Germinal center (tissue), 1 donor: ENCODE results near the gene CTXND2.
"Not testable (repeated sequence)": the region's sequence is repeated elsewhere in the genome, so short reads cannot be mapped to it uniquely, and the experiment has no call there.

Experiments
- DNase-seq: peaks from one replicate; pipeline ENCODE4 v3.0.0; 2012; ENCODE audit warnings: mixed read lengths, low spot score

The CTXND2 gene

DNA sequence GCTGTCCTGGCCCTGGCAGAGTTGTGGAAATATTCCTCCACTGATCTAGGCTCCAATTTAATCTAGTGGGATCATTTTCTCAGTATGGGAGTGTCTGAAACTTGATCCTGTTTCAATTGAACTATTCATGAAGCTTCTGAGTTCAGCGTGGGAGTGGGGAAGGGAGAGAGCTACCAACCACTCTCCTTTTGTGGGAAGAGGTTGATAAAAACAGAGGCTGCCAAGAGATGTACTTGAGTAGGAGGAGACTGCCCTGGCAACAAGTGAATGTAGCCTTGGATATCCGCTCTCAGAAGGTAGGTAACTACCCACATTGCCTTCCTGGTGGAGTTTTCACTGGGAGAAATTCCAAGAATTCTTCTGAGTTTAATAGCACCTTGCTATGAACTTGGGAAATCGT is at the start of gene CTXND2:
TSS of gene CTXND2 (plus strand) at position 119 of the 400 bp plus-strand sequence. CDS start 25,179 bp downstream, outside the sequence.
- no peak for DNase-seq

DNA sequence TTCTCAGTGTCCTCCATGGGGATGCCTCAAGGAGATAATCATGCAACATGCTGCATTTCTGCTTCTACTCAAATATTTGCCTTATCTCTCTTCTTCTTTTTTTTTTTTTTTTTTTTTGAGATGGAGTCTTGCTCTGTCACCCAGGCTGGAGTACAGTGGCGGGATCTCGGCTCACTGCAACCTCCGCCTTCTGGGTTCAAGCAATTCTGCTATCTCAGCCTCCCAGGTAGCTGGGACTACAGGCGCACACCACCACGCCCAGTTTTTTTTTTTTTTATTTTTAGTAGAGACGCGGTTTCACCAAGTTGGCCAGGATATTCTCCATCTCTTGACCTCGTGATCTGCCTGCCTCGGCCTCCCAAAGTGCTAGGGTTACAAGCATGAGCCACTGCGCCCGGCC is 46.1 kb upstream of the CTXND2 start:
- not testable (repeated sequence) for DNase-seq

DNA sequence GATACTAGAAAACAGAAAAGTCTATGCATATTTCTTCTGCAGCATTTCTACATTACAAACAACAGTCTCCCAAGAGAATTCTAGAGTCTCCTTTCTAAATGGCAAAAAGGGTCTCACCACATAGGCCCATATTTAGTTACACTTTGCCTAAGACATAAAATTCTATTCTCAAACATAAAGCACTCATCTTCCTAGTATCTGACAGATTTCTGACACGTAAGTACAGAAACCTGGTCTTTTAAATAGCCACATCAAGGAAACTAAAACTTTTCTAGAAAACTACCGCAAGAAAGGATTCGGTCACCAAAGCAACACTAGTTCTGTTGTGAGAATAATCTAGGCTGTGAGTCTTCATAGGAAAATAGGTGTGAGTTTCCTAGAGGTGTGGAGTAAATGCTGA is 45.3 kb upstream of the CTXND2 start:
- DNase-seq: no peak

DNA sequence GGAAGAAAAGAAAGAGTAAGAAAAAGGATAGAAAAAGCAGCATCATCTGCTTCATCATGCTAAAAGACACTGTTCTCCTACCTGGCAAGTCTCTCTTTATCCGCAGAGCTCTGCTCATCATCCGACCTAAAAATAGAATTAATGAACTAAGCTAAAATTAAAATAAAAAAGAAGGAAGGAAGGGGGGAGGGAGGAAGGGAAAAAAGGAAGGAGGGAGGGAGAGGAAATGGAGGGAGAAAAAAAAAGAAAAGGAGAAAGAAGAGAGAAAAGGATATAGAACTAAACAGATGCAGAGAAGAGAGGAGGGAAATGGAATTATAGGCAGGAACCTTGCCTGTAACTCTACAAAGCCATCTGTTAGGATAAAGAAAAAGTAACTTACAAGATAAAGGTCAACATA is 44.6 kb upstream of the CTXND2 start:
- DNase-seq: no peak

- DNase-seq: no peak
These were observed 44.0 kb upstream of the CTXND2 start for GRCh38 chr1:150842964-150843363.

GRCh38 chr1:150843474-150843873 is 43.5 kb upstream of the CTXND2 start:
- no peak for DNase-seq

- no peak for DNase-seq
These were observed 40.3 kb upstream of the CTXND2 start for GRCh38 chr1:150846473-150847146.

- not testable (repeated sequence) for DNase-seq
These were observed 36.1 kb upstream of the CTXND2 start for GRCh38 chr1:150850801-150851362.

- peak; percentile 19 for DNase-seq
These were observed 34.2 kb upstream of the CTXND2 start for GRCh38 chr1:150852734-150853133.

- DNase-seq: no peak
These were observed 23.2 kb upstream of the CTXND2 start for GRCh38 chr1:150863724-150864123.

DNA sequence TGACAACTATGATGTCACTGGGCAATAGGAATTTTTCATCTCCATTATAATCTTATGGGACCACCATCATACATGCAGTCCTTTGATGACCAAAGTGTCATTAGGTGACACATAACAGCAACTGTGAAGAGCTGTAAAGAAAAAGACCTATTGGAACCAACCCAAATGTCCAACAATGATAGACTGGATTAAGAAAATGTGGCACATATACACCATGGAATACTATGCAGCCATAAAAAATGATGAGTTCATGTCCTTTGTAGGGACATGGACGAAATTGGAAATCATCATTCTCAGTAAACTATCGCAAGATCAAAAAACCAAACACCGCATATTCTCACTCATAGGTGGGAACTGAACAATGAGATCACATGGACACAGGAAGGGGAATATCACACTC is 22.7 kb upstream of the CTXND2 start:
- DNase-seq: not testable (repeated sequence)

DNA sequence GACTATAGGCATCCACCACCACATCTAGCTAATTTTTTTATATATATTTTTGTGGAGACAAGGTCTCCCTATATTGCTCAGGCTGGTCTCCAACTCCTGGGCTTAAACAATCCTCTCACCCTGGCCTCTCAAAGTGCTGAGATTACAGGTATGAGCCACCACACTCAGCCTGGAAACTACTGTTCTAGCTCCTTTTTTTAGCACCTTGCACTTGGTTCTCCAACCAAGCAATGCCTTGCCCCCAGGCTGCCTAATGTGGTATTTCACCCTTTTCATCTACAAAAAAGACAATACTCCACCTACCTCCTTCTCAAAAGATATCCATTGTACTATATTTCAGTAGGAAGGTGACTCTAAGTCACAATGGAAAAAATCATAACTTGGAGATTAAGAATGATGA is 17.3 kb upstream of the CTXND2 start:
- DNase-seq: no peak

- no peak for DNase-seq
These were observed 14.4 kb upstream of the CTXND2 start for GRCh38 chr1:150872572-150872971.

- no peak for DNase-seq
These were observed 13.4 kb upstream of the CTXND2 start for GRCh38 chr1:150873521-150873920.

DNA sequence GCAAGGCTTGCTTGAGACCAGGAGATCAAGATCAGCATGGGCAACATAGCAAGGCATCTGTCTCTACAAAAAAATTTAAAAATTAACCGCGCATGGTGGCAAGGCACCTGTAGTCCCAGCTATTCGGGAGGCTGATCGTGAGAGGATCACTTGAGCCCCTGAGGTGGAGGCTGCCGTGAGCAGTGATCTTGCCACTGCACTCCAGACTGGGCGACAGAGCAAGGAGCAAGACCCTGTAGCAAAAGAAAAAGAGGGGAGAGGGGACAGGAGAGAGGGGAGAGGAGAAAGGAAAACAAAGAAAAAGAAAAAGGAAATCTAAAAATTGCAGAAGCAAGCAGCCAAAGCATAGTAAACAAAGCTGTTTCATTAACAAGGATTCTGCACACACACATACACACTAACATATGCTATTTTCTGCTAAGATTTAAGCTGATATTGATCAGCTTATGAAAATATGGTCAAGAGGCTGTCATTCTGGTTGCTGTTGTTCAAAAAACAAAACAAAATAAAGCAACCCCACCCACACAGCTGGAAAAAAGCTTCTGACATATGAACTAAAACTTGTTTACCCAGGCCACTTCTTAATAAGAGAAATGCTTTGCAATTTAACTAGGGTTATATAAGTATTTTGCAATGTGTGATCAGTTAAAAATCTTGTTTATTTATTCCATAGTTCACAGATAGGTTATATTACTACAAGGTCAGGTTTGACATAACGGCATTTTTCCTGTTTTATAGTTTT is 12.3 kb upstream of the CTXND2 start:
- no peak for DNase-seq

DNA sequence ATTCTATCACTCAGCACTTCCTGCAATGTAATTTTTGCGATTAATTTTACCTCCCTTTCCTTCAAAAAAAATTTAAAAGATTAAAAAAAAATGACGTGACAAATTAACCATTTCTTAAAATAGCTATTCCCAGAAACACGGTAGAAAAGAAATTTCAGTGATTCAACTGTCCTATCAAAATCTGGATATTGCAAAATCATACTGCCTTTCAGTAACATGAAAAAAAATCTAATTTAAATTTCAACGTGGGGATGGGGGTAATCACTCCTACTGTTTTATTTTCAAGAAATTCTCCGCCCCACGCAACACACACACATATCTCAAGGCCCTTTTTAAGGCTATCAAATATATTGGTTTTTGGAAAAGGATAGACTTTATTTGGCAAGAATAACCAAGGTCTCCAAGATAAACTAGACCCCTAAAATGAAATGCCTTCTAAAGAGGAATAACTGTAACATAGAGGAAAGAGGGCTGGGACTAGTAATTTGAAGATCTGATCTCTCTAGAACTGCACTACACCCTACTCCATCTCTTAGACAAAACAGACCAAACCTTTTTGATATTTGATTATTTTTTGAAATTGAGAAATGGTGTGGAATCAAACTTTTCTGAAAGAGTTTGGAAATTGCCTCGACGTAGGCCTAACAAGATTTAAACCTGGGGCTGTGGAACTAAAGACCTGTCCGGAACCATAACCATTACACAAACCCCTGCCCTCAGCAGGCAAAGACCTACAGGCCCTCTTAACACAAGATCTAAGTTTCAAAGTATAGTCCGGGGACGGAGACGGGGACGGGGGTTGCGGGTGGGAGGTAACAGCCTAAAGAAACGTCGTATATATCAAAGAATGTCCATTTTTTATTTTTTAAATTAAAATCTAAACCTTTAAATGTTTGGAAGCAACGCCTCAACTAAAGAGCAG is 11.5 kb upstream of the CTXND2 start:
- DNase-seq: peak; percentile 15

GRCh38 chr1:150876119-150876454 is 10.8 kb upstream of the CTXND2 start:
- no peak for DNase-seq

- not testable (repeated sequence) for DNase-seq
These were observed 8.0 kb upstream of the CTXND2 start for GRCh38 chr1:150878931-150879330.

DNA sequence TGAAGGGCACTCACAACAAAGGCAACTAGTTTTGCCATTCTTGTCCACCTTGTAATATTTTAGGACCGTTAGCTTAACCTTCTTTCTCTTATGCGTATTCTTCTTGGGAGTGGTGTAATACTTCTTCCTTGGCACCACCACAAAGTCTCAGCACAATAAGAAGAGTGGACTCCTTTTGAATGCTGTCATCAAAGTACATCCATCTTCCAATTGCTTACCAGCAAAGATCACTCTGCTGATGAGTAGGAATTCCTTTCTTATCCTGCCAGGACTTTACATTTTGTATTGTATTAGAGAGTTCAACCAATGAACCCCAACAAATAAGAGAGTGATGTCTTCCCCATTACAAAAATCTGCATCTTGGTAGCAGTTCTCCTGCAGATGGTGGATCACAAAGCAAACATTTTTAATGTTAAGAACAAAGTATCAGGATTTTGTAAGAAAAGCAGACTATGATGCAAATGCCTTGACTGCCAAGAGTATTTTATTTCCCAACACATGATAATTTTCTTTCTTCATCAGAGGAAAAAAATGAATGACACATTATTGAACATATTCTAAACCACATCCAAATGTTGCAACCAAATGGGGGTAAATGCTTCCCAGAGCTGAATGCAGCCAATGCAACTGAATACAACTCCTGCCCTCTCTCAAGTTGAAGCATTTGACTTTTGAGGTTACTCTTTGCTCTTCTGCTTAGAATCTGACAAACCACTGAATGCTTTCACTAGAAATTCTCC is 5.4 kb upstream of the CTXND2 start:
- DNase-seq: no peak

- DNase-seq: not testable (repeated sequence)
These were observed 3.8 kb upstream of the CTXND2 start for GRCh38 chr1:150883121-150883520.

- DNase-seq: no peak
These were observed 1.8 kb downstream of the CTXND2 start for GRCh38 chr1:150888727-150889126.

DNA sequence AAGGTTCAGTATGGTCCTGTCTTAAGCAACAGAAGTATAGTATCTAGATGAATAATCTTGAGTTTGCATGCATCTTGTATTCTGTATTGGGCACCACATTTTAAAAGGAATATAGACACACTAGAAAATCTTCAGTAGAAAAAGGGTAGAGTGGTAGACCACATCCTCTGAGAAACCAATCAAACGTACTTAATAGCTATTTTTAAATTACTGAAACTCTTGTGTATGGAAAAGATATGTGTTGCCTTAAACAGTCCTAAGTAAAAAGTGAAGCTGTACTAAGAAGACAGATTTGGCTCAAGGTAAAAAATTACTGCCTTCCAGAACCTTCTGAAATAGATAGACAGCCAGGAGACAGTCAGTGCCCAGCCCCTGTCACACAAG is 3.1 kb downstream of the CTXND2 start:
- DNase-seq: no peak
